ENCODE measurements around the gene PARD6G.

The PARD6G gene

DNA sequence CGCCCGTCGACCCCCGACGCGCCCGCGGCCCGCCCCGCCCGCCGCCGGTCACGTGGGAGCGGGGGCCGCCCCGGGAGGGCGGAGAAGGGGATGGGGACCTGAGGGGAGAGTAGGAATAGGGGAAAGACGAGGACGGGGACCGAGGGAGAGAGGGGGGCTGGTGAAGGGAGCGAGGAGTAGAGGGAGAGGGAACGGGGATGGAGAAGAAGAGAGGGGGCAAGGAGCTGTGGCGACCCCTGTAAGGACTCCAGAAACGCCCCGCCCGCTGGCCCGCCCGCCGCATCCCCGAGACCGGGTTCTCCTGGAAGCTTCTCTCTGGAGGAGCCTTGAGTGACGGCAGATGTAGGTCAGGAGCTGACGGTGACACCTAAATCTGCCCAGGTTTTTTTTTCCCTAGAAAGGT is 137.6 kb downstream of the PARD6G start:
- Histone ChIP-seq H3K4me1 (ENCODE audit: control insufficient read depth, low read depth, low read length) (peaks cover 9% of the 10 kb centered on the region), H4K5ac (ENCODE audit: low read length) (no peak overlapping the region), H3K79me1 (ENCODE audit: low read length) (peaks cover 4% of the 10 kb centered on the region), H2BK15ac (replicated peaks; ENCODE audit: low read depth) (no peak overlapping the region), H2BK5ac (ENCODE audit: low read length) (no peak overlapping the region), H4K8ac (ENCODE audit: low read depth, low read length) (no peak overlapping the region), H3K4me2 (ENCODE audit: low read length) (peak overlapping the region; percentile 73), H3K27ac (ENCODE audit: low read depth, low read length) (peak overlapping the region; percentile 60), H3K79me2 (ENCODE audit: control insufficient read depth, insufficient read depth, low read length) (peaks cover 44% of the 10 kb centered on the region), H3K4ac (ENCODE audit: low read depth, low read length) (peak overlapping the region; percentile 89), H3K36me3 (ENCODE audit: control insufficient read depth, insufficient read depth, low read length) (no peaks in the 10 kb centered on the region), H2AK5ac (ENCODE audit: low read length) (no peak overlapping the region), H3K18ac (ENCODE audit: low read length) (peak overlapping the region; percentile 98), H2BK120ac (ENCODE audit: low read depth, low read length) (no peak overlapping the region), H3K9ac (ENCODE audit: low read length) (peak overlapping the region; percentile 77), H3K27me3 (ENCODE audit: insufficient read depth, low read length, poor library complexity) (no peaks in the 10 kb centered on the region), H3K23ac (ENCODE audit: low read length) (no peak overlapping the region), H3K56ac (ENCODE audit: low read length) (peak overlapping the region; percentile 86), H3K4me3 (ENCODE audit: low read length) (peak overlapping the region; percentile 77)
- peak; percentile 76 for DNase-seq
- no CpG with 5 or more reads among the region's 34 CpGs for WGBS (ENCODE audit: extremely low coverage, insufficient coverage, low lambda C conversion rate)

DNA sequence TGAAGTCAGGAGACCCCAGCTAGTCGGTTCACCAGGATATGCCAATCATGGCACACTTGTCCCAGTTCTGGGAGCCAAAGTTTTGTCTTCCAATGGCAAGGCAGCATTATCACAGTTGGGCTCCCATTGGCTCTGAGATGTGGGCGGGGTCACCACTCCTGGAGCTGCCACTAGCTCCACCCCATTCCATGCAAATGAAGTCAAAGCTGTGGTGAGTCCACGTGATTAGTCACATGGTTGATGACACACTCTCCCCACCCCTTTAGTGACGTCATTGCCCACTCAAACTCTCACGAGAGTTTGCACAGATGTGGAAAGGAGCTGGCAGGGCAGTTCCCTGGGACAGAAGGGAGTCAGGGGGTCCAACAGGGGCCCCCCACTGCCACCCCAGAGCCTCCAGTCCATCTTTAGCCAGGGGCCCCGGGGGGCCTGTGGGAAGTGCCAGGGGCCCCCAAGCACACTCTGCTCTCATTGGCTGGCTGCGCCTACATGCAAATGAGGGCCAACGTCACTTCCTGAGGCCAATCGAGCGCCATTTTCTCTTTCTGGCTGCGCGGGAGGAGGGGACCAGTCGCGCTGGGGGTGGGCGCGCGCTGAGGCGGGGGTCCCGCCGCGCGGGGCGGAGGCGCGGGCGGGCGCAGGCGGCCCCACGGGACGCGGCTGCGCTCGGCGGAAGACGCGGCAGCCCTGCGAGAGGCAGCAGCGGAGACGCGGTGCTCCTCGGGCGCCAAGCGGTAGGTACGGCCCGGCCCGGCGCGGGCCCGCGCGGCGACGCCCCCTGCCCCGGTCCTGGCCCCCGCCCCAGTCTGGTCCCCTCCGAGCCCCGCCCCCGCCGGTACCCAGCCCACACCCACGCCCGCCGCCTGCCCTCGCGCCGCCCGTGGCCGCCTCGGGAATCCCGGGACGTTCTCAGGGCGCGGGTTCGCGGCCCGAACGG is 138.3 kb downstream of the PARD6G start, which contains the start of gene ADNP2:
ADNP2 (plus strand) TSS at position 524 of the 937 bp plus-strand sequence. CDS start 8,281 bp downstream, outside the sequence.
- no peak within 1 kb of the TSS for H2BK5ac ChIP-seq (ENCODE audit: low read length)
- H3K27me3 ChIP-seq (ENCODE audit: insufficient read depth, low read length, poor library complexity): no peaks in the 10 kb centered on the region
- no peak within 1 kb of the TSS for H2BK120ac ChIP-seq (ENCODE audit: low read depth, low read length)
- H3K4me2 ChIP-seq (ENCODE audit: low read length): peak within 1 kb of the TSS; percentile 73
- H3K27ac ChIP-seq (ENCODE audit: low read depth, low read length): peak within 1 kb of the TSS; percentile 60
- peak within 1 kb of the TSS; percentile 86 for H3K56ac ChIP-seq (ENCODE audit: low read length)
- peaks cover 13% of the 10 kb centered on the region for H3K4me1 ChIP-seq (ENCODE audit: control insufficient read depth, low read depth, low read length)
- no peak within 1 kb of the TSS for H4K5ac ChIP-seq (ENCODE audit: low read length)
- no peak within 1 kb of the TSS for H3K23ac ChIP-seq (ENCODE audit: low read length)
- H3K36me3 ChIP-seq (ENCODE audit: control insufficient read depth, insufficient read depth, low read length): no peaks in the 10 kb centered on the region
- H3K18ac ChIP-seq (ENCODE audit: low read length): peak within 1 kb of the TSS; percentile 98
- H3K79me2 ChIP-seq (ENCODE audit: control insufficient read depth, insufficient read depth, low read length): peaks cover 40% of the 10 kb centered on the region
- no peak within 1 kb of the TSS for H2BK15ac ChIP-seq (replicated peaks; ENCODE audit: low read depth)
- H3K9ac ChIP-seq (ENCODE audit: low read length): peak within 1 kb of the TSS; percentile 80
- no CpG with 5 or more reads among the region's 76 CpGs for WGBS (ENCODE audit: extremely low coverage, insufficient coverage, low lambda C conversion rate)
- H2AK5ac ChIP-seq (ENCODE audit: low read length): no peak within 1 kb of the TSS
- peak; percentile 99 for DNase-seq
- no peak within 1 kb of the TSS for H4K8ac ChIP-seq (ENCODE audit: low read depth, low read length)
- H3K79me1 ChIP-seq (ENCODE audit: low read length): peaks cover 2% of the 10 kb centered on the region
- peak within 1 kb of the TSS; percentile 77 for H3K4me3 ChIP-seq (ENCODE audit: low read length)
- H3K4ac ChIP-seq (ENCODE audit: low read depth, low read length): peak within 1 kb of the TSS; percentile 89

DNA sequence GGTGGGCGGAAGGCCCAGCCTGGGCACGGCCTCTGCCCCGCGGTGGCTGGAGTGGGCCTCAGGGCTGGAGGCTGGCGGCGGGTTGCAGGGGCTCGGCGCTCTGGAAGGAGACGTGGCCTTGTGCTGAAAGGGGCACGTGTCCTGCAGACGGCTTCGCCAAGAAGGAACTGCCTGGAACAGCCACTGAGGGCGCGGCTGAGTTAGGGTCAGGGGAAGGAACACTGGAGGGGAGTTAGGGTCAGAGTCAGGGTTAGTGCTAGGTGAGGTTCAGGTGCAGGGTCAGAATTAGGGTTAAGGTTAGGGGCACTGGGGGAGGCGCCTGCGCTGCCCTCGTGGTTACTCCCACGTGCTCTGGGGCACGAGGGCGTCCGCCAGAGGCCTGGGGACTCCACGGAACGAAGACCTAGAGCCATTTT is 139.2 kb downstream of the PARD6G start:
- Histone ChIP-seq H3K4me3 (ENCODE audit: low read length) (no peak overlapping the region), H3K4ac (ENCODE audit: low read depth, low read length) (no peak overlapping the region), H4K8ac (ENCODE audit: low read depth, low read length) (no peak overlapping the region), H3K56ac (ENCODE audit: low read length) (no peak overlapping the region), H2BK15ac (replicated peaks; ENCODE audit: low read depth) (no peak overlapping the region), H2AK5ac (ENCODE audit: low read length) (no peak overlapping the region), H3K36me3 (ENCODE audit: control insufficient read depth, insufficient read depth, low read length) (no peaks in the 10 kb centered on the region), H3K27me3 (ENCODE audit: insufficient read depth, low read length, poor library complexity) (no peaks in the 10 kb centered on the region), H4K5ac (ENCODE audit: low read length) (no peak overlapping the region), H2BK5ac (ENCODE audit: low read length) (no peak overlapping the region), H3K4me1 (ENCODE audit: control insufficient read depth, low read depth, low read length) (peaks cover 19% of the 10 kb centered on the region), H3K79me1 (ENCODE audit: low read length) (no peaks in the 10 kb centered on the region), H3K79me2 (ENCODE audit: control insufficient read depth, insufficient read depth, low read length) (peaks cover 31% of the 10 kb centered on the region), H3K4me2 (ENCODE audit: low read length) (no peak overlapping the region), H3K18ac (ENCODE audit: low read length) (no peak overlapping the region), H3K9ac (ENCODE audit: low read length) (no peak overlapping the region), H2BK120ac (ENCODE audit: low read depth, low read length) (no peak overlapping the region), H3K27ac (ENCODE audit: low read depth, low read length) (no peak overlapping the region), H3K23ac (ENCODE audit: low read length) (no peak overlapping the region)
- DNase-seq: no peak
- no CpG with 5 or more reads among the region's 23 CpGs for WGBS (ENCODE audit: extremely low coverage, insufficient coverage, low lambda C conversion rate)

DNA sequence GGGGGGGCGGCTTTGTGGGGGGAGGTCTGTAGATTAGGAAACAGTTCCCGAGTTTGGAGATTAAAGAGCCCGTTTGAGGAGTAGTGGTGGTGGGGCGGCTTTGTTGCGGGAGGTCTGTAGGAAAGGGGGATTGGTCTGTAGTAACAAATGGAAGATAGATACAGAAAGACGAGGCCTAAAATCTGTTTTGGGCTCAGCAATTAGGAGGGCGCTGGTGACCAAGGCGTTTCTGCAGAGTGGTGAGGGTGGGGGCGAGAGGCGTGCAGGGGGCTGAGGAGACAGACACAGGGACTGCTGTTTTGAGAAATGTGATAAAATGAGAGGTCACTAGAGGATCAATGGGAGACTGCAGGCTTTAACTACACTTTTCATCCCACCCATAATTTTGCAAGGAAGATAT is 139.9 kb downstream of the PARD6G start:
- WGBS (ENCODE audit: extremely low coverage, insufficient coverage, low lambda C conversion rate): no CpG with 5 or more reads among the region's 10 CpGs

More for the DNA sequence above, 139.9 kb downstream of the PARD6G start:
- H2BK5ac ChIP-seq (ENCODE audit: low read length): no peak overlapping the region
- no peak overlapping the region for H2BK120ac ChIP-seq (ENCODE audit: low read depth, low read length)
- no peak overlapping the region for H2BK15ac ChIP-seq (replicated peaks; ENCODE audit: low read depth)
- H2AK5ac ChIP-seq (ENCODE audit: low read length): no peak overlapping the region
- H3K36me3 ChIP-seq (ENCODE audit: control insufficient read depth, insufficient read depth, low read length): no peaks in the 10 kb centered on the region
- peak overlapping the region; percentile 39 for H3K56ac ChIP-seq (ENCODE audit: low read length)
- no peak overlapping the region for H3K4me3 ChIP-seq (ENCODE audit: low read length)
- H3K4me2 ChIP-seq (ENCODE audit: low read length): no peak overlapping the region
- no peaks in the 10 kb centered on the region for H3K79me1 ChIP-seq (ENCODE audit: low read length)
- H4K5ac ChIP-seq (ENCODE audit: low read length): no peak overlapping the region
- no peak for DNase-seq
- H3K4me1 ChIP-seq (ENCODE audit: control insufficient read depth, low read depth, low read length): peaks cover 19% of the 10 kb centered on the region
- H3K27me3 ChIP-seq (ENCODE audit: insufficient read depth, low read length, poor library complexity): no peaks in the 10 kb centered on the region
- no peak overlapping the region for H3K9ac ChIP-seq (ENCODE audit: low read length)
- H4K8ac ChIP-seq (ENCODE audit: low read depth, low read length): no peak overlapping the region
- no peak overlapping the region for H3K23ac ChIP-seq (ENCODE audit: low read length)
- H3K18ac ChIP-seq (ENCODE audit: low read length): no peak overlapping the region
- peaks cover 25% of the 10 kb centered on the region for H3K79me2 ChIP-seq (ENCODE audit: control insufficient read depth, insufficient read depth, low read length)
- H3K27ac ChIP-seq (ENCODE audit: low read depth, low read length): no peak overlapping the region
- no peak overlapping the region for H3K4ac ChIP-seq (ENCODE audit: low read depth, low read length)
